OCI-LY3 (cell line): ENCODE data around the gene CACNB4.

Experiments
- EZH2phosphoT487 ChIP-seq: fragments of 200-600 bp; shearing (Covaris generic); IDR thresholded peaks from 2 replicates; pipeline ENCODE4 v1.6.1; 2018; ENCODE audit warnings: antibody characterized with exemption, mixed run types, low read depth
- TF ChIP-seq, protein P1 (sequence below): fragments of 200-600, 300-600 bp; sonication (generic); IDR thresholded peaks from 2 replicates; pipeline ENCODE4 v1.5.1; 2014; ENCODE audit warnings: antibody characterized with exemption, low read length, low read depth

DNA sequence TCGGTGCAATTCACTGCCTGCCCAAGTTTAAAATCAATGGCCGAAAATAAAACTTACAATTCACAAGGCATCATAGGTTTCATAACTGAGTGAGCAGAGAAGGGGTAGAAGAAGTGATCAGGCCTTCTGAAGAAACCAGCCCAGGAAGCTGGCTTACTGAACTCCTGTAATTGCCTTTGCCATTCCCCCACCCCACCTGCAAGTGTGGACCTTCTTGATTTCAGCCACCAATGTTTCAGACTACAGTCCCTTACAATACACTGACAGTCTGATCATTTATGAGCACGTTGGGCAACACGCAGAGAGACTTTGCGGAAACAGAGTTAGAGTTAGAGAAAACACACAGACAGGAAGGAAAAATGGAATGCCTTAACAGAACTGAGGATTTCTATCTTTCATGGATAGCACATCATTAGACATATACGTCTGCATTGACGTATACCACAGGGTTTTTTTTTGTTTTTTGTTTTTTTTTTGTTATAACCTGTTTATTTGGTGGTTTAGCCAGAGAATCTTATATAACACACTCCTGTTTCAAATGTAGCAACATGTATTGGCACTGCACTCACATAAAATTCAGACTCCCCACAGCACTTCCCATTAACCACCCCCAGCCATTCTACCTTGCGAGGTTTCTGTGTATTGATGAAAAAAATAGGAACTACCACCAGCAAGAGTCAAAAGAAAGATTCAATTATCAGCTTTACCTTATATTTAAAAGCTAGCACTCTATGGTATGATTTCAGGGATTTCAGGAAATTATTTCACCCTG lies 126.4 kb downstream of the CACNB4 start:
- TF ChIP-seq, protein P1, sequence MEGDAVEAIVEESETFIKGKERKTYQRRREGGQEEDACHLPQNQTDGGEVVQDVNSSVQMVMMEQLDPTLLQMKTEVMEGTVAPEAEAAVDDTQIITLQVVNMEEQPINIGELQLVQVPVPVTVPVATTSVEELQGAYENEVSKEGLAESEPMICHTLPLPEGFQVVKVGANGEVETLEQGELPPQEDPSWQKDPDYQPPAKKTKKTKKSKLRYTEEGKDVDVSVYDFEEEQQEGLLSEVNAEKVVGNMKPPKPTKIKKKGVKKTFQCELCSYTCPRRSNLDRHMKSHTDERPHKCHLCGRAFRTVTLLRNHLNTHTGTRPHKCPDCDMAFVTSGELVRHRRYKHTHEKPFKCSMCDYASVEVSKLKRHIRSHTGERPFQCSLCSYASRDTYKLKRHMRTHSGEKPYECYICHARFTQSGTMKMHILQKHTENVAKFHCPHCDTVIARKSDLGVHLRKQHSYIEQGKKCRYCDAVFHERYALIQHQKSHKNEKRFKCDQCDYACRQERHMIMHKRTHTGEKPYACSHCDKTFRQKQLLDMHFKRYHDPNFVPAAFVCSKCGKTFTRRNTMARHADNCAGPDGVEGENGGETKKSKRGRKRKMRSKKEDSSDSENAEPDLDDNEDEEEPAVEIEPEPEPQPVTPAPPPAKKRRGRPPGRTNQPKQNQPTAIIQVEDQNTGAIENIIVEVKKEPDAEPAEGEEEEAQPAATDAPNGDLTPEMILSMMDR, result no peak
- TF ChIP-seq EZH2phosphoT487, result no peak
